HepG2 (cell line): ENCODE measurements around the gene PLEKHG5.

Source experiments
- CHD2 ChIP-seq: IDR thresholded peaks from 2 replicates; pipeline ENCODE4 v1.6.1; 2011; ENCODE audit warnings: low read depth, low read length, improper control_type of control experiment
- NFAT5 ChIP-seq: sonication (generic); formaldehyde crosslinking; IDR thresholded peaks from 2 replicates; pipeline ENCODE4 v1.4.0; 2020; ENCODE audit warnings: missing genetic modification reagents
- POLR2A ChIP-seq, 2 experiments: IDR thresholded peaks; 2 replicates each; pipeline ENCODE4 v1.6.1; 2011; ENCODE audit warnings: low read depth in 2 of 2, low read length in 2 of 2, mild to moderate bottlenecking in 1 of 2, moderate library complexity in 1 of 2; ENCODE audit not compliant: insufficient read depth in 1 of 2
- SIN3A ChIP-seq: IDR thresholded peaks from 2 replicates; pipeline ENCODE4 v1.6.1; 2011; ENCODE audit warnings: low read depth, mild to moderate bottlenecking, control low read depth, low read length, borderline replicate concordance
- ZNF143 ChIP-seq: sonication (generic); formaldehyde crosslinking; IDR thresholded peaks from 2 replicates; pipeline ENCODE4 v1.4.0; 2020; ENCODE audit warnings: missing genetic modification reagents
- ZNF24 ChIP-seq: fragments of 450-650 bp; IDR thresholded peaks from 2 replicates; pipeline ENCODE4 v1.6.1; 2017; ENCODE audit warnings: antibody characterized with exemption, mild to moderate bottlenecking
- ZNF430 ChIP-seq: sonication (generic); formaldehyde crosslinking; IDR thresholded peaks from 2 replicates; pipeline ENCODE4 v1.9.0; 2021; ENCODE audit warnings: mild to moderate bottlenecking, missing genetic modification reagents

- TF ChIP-seq NFAT5: no peak
- TF ChIP-seq ZNF430 (CRISPR knock-in tag): no peak
- TF ChIP-seq POLR2A (IDR thresholded peaks at IDR 0.05; ENCODE audit: insufficient read depth in 1 of 2, low read depth in 2 of 2, low read length in 2 of 2): no peak
- no peak for TF ChIP-seq ZNF143 (CRISPR knock-in tag)
- TF ChIP-seq CHD2: no peak
- no peak for TF ChIP-seq SIN3A
- TF ChIP-seq ZNF24: no peak
Measured at GRCh38 chr1:6448749-6449631, 42.5 kb downstream of the PLEKHG5 start.
